GM18505 (cell line): ENCODE results near the gene SLC6A19.

ENCODE experiments used
- ATAC-seq: cut with Tn5 transposase; IDR thresholded peaks from one replicate; pipeline ENCODE4 v1.9.1; 2021; ENCODE audit not compliant: unreplicated experiment
- POLR2A ChIP-seq: IDR thresholded peaks from 4 replicates; pipeline ENCODE4 v1.6.1; 2011; ENCODE audit warnings: borderline replicate concordance; ENCODE audit not compliant: insufficient read depth, insufficient read length; ENCODE audit errors: extremely low read depth

SLC6A19 gene

GRCh38 chr5:1161108-1161832 is 40.1 kb upstream of the SLC6A19 start:
- TF ChIP-seq POLR2A, result no peak
- no peak for ATAC-seq

GRCh38 chr5:1161833-1162229 is 39.6 kb upstream of the SLC6A19 start:
- no peak for TF ChIP-seq POLR2A
- no peak for ATAC-seq

GRCh38 chr5:1162276-1162675 is 39.1 kb upstream of the SLC6A19 start:
- ATAC-seq, result no peak
- TF ChIP-seq POLR2A, result no peak

GRCh38 chr5:1162751-1163150 is 38.6 kb upstream of the SLC6A19 start:
- no peak for TF ChIP-seq POLR2A
- ATAC-seq, result no peak

GRCh38 chr5:1163366-1163765 is 38.0 kb upstream of the SLC6A19 start:
- no peak for TF ChIP-seq POLR2A
- ATAC-seq, result no peak

GRCh38 chr5:1163879-1164278 is 37.5 kb upstream of the SLC6A19 start:
- ATAC-seq, result no peak
- TF ChIP-seq POLR2A, result no peak

GRCh38 chr5:1164696-1165630 is 36.4 kb upstream of the SLC6A19 start:
- ATAC-seq, result no peak
- TF ChIP-seq POLR2A, result no peak

- no peak for TF ChIP-seq POLR2A
- ATAC-seq, result no peak
Observed at GRCh38 chr5:1165864-1166263, 35.5 kb upstream of the SLC6A19 start.

- no peak for ATAC-seq
- TF ChIP-seq POLR2A, result no peak
Observed at GRCh38 chr5:1166370-1166769, 35.0 kb upstream of the SLC6A19 start.

- no peak for ATAC-seq
Observed at GRCh38 chr5:1167361-1167727, 34.1 kb upstream of the SLC6A19 start.

GRCh38 chr5:1167728-1168709 is 33.4 kb upstream of the SLC6A19 start:
- TF ChIP-seq POLR2A, result no peak

More at GRCh38 chr5:1167361-1167727, 34.1 kb upstream of the SLC6A19 start:
- no peak for TF ChIP-seq POLR2A

GRCh38 chr5:1168796-1169195 is 32.6 kb upstream of the SLC6A19 start:
- no peak for TF ChIP-seq POLR2A
- ATAC-seq, result no peak

More at GRCh38 chr5:1167728-1168709, 33.4 kb upstream of the SLC6A19 start:
- ATAC-seq, result no peak

GRCh38 chr5:1169211-1170115 is 31.9 kb upstream of the SLC6A19 start:
- no peak for ATAC-seq
- no peak for TF ChIP-seq POLR2A
